ENCODE measurements around the gene EZH2. TPM values are rescaled to one million over a fixed set of nuclear protein-coding genes. Genes with fewer than 3 reads are reported as not detected.

The EZH2 gene
- total and polyA plus RNA-seq, 11 donors = 0.61 to 5.4 (median 1.3) TPM

DNA sequence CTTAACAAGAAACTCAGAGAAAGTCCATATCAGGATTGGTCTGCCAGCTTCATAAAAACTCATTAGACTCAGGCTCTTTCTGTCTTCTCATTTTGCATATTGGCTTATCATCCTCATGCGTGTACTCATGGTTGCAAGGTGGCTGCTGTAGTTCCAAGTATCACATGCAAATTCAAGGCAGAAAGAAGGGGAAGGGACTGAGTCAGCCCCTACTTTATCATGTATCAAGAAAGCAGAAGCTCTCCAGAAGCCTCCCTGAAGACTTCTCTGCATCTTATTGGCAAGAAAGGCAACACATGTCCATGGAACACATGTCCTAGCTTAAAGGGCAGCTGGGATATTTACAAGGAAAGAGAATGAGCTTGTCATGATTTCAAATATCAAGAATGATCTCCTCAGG, 19.4 kb upstream of the EZH2 start:
- Histone ChIP-seq H3K27me3 (peaks cover 0 to 13% (median 0%) of the 10 kb centered on the region in 9 donors), H3K36me3 (no peaks in the 10 kb centered on the region), H3K27ac (no peak overlapping the region), H3K4me3 (no peak overlapping the region), H3K4me1 (no peaks in the 10 kb centered on the region), H3K9me3 (no peaks in the 10 kb centered on the region)
- no peak for DNase-seq
- TF ChIP-seq, protein P1, sequence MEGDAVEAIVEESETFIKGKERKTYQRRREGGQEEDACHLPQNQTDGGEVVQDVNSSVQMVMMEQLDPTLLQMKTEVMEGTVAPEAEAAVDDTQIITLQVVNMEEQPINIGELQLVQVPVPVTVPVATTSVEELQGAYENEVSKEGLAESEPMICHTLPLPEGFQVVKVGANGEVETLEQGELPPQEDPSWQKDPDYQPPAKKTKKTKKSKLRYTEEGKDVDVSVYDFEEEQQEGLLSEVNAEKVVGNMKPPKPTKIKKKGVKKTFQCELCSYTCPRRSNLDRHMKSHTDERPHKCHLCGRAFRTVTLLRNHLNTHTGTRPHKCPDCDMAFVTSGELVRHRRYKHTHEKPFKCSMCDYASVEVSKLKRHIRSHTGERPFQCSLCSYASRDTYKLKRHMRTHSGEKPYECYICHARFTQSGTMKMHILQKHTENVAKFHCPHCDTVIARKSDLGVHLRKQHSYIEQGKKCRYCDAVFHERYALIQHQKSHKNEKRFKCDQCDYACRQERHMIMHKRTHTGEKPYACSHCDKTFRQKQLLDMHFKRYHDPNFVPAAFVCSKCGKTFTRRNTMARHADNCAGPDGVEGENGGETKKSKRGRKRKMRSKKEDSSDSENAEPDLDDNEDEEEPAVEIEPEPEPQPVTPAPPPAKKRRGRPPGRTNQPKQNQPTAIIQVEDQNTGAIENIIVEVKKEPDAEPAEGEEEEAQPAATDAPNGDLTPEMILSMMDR (IDR thresholded peaks at IDR 0.05) = no peak
- TF ChIP-seq POLR2A (IDR thresholded peaks at IDR 0.05) = no peak
- WGBS, 4 donors = 91 to 97% (median 96%) methylated on average over 1 of the region's 1 CpG
- intact Hi-C loops (cut with DNase I) = no loop called here
- ATAC-seq = no peak

DNA sequence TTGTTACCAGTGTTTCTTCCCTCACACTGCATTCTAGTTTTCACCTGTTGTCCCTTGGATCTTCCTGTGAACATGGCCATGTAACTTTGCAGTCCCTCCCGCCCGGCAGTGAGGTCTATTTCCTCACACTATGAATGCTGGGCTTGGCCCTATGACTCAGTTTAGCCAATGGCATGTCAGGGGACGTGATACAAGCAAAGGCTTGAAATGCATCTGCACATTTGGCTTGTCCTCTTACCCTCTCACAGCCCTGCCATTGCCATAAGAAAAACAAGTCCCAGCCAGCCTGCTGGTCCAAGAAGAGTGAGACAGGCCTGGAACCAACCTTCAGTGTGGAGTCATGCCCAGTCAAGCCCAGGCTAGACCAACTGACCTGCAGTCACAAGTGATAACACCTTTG, 17.1 kb upstream of the EZH2 start:
- Histone ChIP-seq H3K27me3 (peaks cover 0 to 13% (median 0%) of the 10 kb centered on the region in 9 donors), H3K4me3 (no peak overlapping the region), H3K36me3 (no peaks in the 10 kb centered on the region), H3K9me3 (no peaks in the 10 kb centered on the region), H3K27ac (no peak overlapping the region), H3K4me1 (no peaks in the 10 kb centered on the region)
- 74 to 82% (median 80%) methylated on average over 3 of the region's 3 CpGs for whole genome bisulfite sequencing, 4 donors
- TF ChIP-seq POLR2A (IDR thresholded peaks at IDR 0.05) = no peak
- TF ChIP-seq, protein P1 (IDR thresholded peaks at IDR 0.05) = no peak
- intact Hi-C loops (cut with DNase I) = no loop called here
- DNase-seq (no peak), ATAC-seq (no peak)

DNA sequence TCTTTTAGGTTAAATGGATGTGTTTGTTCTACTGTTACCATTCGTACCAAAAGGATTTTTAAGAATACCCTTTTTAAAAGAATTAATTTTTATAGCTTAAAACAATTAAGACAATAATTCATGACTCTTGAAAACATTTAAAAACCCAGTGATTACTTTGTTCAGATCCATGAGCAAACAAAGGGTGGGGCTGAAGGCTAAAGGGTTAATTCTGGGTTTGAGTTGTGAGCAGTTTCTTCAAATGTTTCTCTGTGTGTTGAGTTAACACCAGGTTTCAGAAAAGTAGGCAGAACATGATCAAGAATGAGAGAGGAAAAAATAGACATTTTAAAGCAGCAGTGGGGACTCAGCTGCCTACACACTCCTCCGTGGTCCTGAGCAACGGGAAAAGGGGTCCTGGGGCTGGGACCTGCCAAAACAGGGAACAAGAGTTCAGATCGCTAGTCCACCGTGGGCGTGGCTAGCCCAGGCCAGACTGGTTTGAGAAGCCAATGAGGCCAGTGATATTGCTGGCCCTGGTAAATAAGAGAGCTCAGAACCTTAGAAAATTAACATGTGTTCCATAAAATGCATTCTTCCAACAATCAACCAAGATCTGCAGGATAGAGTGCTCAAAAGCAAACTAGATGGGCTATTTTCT, 14.9 kb upstream of the EZH2 start:
- no peak for DNase-seq
- H3K9me3 ChIP-seq = no peaks in the 10 kb centered on the region
- no peaks in the 10 kb centered on the region for H3K36me3 ChIP-seq
- WGBS, 4 donors = 47 to 53% (median 49%) methylated on average over 6 of the region's 6 CpGs
- no peak overlapping the region for H3K27ac ChIP-seq
- no peak for TF ChIP-seq POLR2A (IDR thresholded peaks at IDR 0.05)
- no peak for ATAC-seq
- no peak overlapping the region for H3K4me3 ChIP-seq
- H3K27me3 ChIP-seq = peaks cover 0 to 25% (median 0%) of the 10 kb centered on the region in 9 donors
- intact Hi-C loops (cut with DNase I) = no loop called here
- H3K4me1 ChIP-seq = no peaks in the 10 kb centered on the region

DNA sequence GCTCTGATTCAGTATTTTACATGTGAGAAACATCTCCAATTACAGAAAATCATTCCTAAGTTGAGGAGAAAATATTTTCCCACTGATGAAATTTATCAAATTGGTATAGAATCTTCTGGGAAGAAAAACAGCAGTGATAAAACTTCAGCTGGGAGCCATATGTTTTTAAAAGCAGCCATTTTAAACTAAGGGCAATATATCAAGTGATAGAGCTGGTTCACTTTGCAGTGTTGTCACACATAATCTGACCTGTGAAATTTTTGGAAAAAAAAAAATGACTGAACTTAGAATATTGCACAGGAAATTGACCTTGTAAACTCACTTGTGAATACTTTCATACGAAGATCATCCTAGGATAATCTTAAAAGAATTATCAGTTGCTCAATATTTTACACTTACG, 10.5 kb upstream of the EZH2 start:
- Histone ChIP-seq H3K36me3 (no peaks in the 10 kb centered on the region), H3K4me3 (no peak overlapping the region), H3K9me3 (no peaks in the 10 kb centered on the region), H3K27ac (no peak overlapping the region), H3K4me1 (no peaks in the 10 kb centered on the region), H3K27me3 (peaks cover 0 to 32% (median 0%) of the 10 kb centered on the region in 9 donors)
- no peak for TF ChIP-seq POLR2A (IDR thresholded peaks at IDR 0.05)
- TF ChIP-seq, protein P1 (IDR thresholded peaks at IDR 0.05) = no peak
- ATAC-seq = no peak
- intact Hi-C loops (cut with DNase I) = no loop called here
- no peak for DNase-seq
- 60 to 76% (median 65%) methylated on average over 2 of the region's 2 CpGs for WGBS, 4 donors

DNA sequence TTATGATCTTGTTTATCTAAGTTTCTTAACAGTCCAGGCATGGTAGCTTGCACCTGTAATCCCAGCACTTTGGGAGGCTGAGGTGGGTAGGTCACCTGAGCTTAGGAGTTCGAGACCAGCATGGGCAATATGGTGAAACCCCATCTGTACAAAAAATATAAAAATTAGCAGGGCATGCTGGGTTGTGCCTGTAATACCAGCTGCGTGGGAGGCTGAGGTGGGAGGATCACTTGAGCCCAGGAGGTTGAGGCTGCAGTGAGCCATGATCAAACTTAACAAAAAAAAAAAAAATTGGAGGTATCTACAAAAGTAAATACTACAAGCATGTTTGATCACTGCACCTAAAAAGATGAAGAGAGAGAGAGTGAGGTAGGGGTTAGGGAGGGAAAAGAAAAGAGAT, 9.0 kb upstream of the EZH2 start:
- H3K27me3 ChIP-seq = peaks cover 0 to 32% (median 0%) of the 10 kb centered on the region in 9 donors
- H3K36me3 ChIP-seq = no peaks in the 10 kb centered on the region
- no peaks in the 10 kb centered on the region for H3K9me3 ChIP-seq
- TF ChIP-seq, protein P1 (IDR thresholded peaks at IDR 0.05) = no peak
- TF ChIP-seq POLR2A (IDR thresholded peaks at IDR 0.05) = no peak
- WGBS, 4 donors = 87 to 93% (median 92%) methylated on average over 2 of the region's 2 CpGs
- no peak overlapping the region for H3K4me3 ChIP-seq
- no peak overlapping the region for H3K27ac ChIP-seq
- intact Hi-C loops (cut with DNase I) = no loop called here
- H3K4me1 ChIP-seq = no peaks in the 10 kb centered on the region
- no peak for DNase-seq
- no peak for ATAC-seq

Measured in heart left ventricle (tissue), 16 donors.